22Rv1 (cell line): ENCODE measurements around the gene PPP6R2.
"Not testable (repeated sequence)": the region's sequence is repeated elsewhere in the genome, so short reads cannot be mapped to it uniquely, and the experiment has no call there.

Experiments used
- H3K27ac ChIP-seq: fragments of 450-650 bp; 2 replicates; pipeline ENCODE4 v1.5.1; 2017
- ZFX ChIP-seq: fragments of 450-650 bp; IDR thresholded peaks from 2 replicates; pipeline ENCODE4 v1.6.1; 2017; ENCODE audit warnings: antibody characterized with exemption, borderline replicate concordance
- TF ChIP-seq, protein P1 (sequence below): fragments of 450-650 bp; IDR thresholded peaks from 2 replicates; pipeline ENCODE4 v1.5.1; 2017; ENCODE audit warnings: mild to moderate bottlenecking

Gene PPP6R2

GRCh38 chr22:50422046-50422445, 78.9 kb downstream of the PPP6R2 start:
- TF ChIP-seq, protein P1, sequence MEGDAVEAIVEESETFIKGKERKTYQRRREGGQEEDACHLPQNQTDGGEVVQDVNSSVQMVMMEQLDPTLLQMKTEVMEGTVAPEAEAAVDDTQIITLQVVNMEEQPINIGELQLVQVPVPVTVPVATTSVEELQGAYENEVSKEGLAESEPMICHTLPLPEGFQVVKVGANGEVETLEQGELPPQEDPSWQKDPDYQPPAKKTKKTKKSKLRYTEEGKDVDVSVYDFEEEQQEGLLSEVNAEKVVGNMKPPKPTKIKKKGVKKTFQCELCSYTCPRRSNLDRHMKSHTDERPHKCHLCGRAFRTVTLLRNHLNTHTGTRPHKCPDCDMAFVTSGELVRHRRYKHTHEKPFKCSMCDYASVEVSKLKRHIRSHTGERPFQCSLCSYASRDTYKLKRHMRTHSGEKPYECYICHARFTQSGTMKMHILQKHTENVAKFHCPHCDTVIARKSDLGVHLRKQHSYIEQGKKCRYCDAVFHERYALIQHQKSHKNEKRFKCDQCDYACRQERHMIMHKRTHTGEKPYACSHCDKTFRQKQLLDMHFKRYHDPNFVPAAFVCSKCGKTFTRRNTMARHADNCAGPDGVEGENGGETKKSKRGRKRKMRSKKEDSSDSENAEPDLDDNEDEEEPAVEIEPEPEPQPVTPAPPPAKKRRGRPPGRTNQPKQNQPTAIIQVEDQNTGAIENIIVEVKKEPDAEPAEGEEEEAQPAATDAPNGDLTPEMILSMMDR: no peak
- TF ChIP-seq ZFX: no peak
- H3K27ac ChIP-seq: no peak overlapping the region

- TF ChIP-seq, protein P1: no peak
- TF ChIP-seq ZFX: no peak
- H3K27ac ChIP-seq: no peak overlapping the region
Measured at GRCh38 chr22:50422961-50423815, 80.1 kb downstream of the PPP6R2 start.

DNA sequence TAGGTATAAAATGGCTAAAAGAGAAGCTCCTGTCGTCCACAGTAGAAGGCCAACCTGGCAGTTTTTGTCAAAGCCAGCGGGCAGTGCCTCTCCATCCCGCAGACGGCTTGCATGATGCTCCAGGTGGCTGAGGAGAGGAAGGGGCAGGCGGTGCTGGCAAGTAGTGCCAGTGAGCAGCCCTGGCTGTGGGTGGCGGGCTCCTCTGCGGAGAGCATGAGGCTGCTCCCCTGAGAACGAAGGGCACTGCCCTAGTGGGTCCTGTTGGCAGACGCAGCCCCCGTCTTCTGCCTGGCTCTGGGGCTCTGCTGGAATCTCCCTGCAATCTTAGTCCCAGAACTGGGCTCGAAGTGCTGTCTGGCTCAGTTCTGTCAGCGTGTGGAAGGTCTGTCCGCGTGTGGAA, 80.8 kb downstream of the PPP6R2 start:
- TF ChIP-seq, protein P1: no peak
- TF ChIP-seq ZFX: no peak

GRCh38 chr22:50425179-50425916, 82.2 kb downstream of the PPP6R2 start:
- no peak overlapping the region for H3K27ac ChIP-seq
- TF ChIP-seq ZFX: no peak
- TF ChIP-seq, protein P1: no peak

More for the DNA sequence above, 80.8 kb downstream of the PPP6R2 start:
- H3K27ac ChIP-seq: no peak overlapping the region

DNA sequence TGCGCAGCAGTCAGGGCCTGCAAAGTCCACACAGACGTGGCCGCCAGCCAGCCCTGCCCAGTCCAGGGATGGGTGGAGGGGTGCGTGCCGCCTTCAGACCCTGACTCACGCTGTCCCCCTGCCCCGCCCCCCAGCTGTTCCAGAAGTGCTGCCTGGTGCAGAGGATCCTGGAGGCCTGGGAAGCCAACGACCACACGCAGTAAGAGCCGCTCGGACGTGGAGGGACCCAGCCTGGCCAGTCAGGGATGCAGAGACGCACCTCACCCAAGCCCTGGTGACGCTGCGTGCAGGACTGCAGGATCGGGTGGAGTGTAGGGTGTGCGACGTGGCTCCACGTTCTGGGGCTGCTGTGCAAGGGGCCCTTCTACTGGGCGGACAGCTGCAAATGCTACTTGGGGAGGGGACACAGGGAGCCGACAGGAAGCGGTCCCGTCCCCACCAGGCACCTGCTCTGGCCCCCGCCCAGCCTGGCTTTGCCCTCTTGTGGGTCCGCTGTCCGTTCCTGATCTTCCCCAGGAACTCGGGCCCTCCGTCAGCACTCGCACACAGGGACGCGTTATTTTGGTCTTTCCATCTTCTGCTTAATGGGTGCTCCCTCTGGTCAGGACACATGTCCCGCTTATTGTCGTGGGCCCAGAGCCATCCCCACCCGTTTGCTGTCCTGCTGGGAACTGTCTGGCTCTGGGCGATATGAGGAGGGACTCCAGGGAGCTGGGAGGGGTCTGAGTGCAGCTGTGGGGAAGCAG, 89.2 kb downstream of the PPP6R2 start:
- TF ChIP-seq, protein P1: no peak
- TF ChIP-seq ZFX: no peak
- H3K27ac ChIP-seq: no peak overlapping the region

- H3K27ac ChIP-seq: not testable (repeated sequence)
Measured at GRCh38 chr22:50432877-50433510, 89.9 kb downstream of the PPP6R2 start.

GRCh38 chr22:50434849-50435248, 91.7 kb downstream of the PPP6R2 start:
- TF ChIP-seq, protein P1: no peak
- TF ChIP-seq ZFX: no peak
- no peak overlapping the region for H3K27ac ChIP-seq
